ENCODE data around the gene S1PR5. TPM values are rescaled to one million over a fixed set of nuclear protein-coding genes. Genes with fewer than 3 reads are reported as not detected.

The S1PR5 gene
- total RNA-seq, 4 donors from 2014 or later, result not detected

- no peak for DNase-seq (ENCODE audit: extremely low spot score)
- Histone ChIP-seq H3K27me3 (peaks cover 0 to 46% (median 20%) of the 10 kb centered on the region in 4 donors), H3K4me3 (no peak overlapping the region), H3K9me3 (no peaks in the 10 kb centered on the region), H3K36me3 (no peaks in the 10 kb centered on the region), H3K27ac (replicated peaks in 1 of 4) (no peak overlapping the region), H3K4me1 (peaks cover 7 to 9% (median 8%) of the 10 kb centered on the region in 4 donors)
- TF ChIP-seq POLR2AphosphoS5 (IDR thresholded peaks at IDR 0.05), result no peak
- TF ChIP-seq EP300 (IDR thresholded peaks at IDR 0.05), result no peak
- no peak for TF ChIP-seq CTCF (IDR thresholded peaks at IDR 0.05)
- TF ChIP-seq POLR2A (IDR thresholded peaks at IDR 0.05; ENCODE audit: low read depth), result no peak
- WGBS, result 78% methylated on average over 3 of the region's 3 CpGs
- intact Hi-C loops (cut with DNase I), result no loop called here
These were observed 5.9 kb upstream of the S1PR5 start for GRCh38 chr19:10523135-10523636.

GRCh38 chr19:10521461-10522171, 4.4 kb upstream of the S1PR5 start:
- 85% methylated on average over 9 of the region's 13 CpGs for WGBS

GRCh38 chr19:10520652-10521318, 3.5 kb upstream of the S1PR5 start:
- peaks cover 3 to 70% (median 36%) of the 10 kb centered on the region in 4 donors for H3K27me3 ChIP-seq

More at GRCh38 chr19:10521461-10522171, 4.4 kb upstream of the S1PR5 start:
- H3K27ac ChIP-seq (replicated peaks in 1 of 4), result no peak overlapping the region
- peaks cover 20 to 24% (median 22%) of the 10 kb centered on the region in 4 donors for H3K4me1 ChIP-seq
- no peak overlapping the region for H3K4me3 ChIP-seq
- H3K36me3 ChIP-seq, result no peaks in the 10 kb centered on the region
- no peaks in the 10 kb centered on the region for H3K9me3 ChIP-seq
- TF ChIP-seq CTCF (IDR thresholded peaks at IDR 0.05) (no peak), POLR2A (IDR thresholded peaks at IDR 0.05; ENCODE audit: low read depth) (no peak), POLR2AphosphoS5 (IDR thresholded peaks at IDR 0.05) (no peak), EP300 (IDR thresholded peaks at IDR 0.05) (no peak)
- peaks cover 3 to 61% (median 30%) of the 10 kb centered on the region in 4 donors for H3K27me3 ChIP-seq
- intact Hi-C loops (cut with DNase I), result no loop called here
- no peak for DNase-seq (ENCODE audit: extremely low spot score)

GRCh38 chr19:10519421-10519820, 2.2 kb upstream of the S1PR5 start:
- no peak for TF ChIP-seq POLR2A (IDR thresholded peaks at IDR 0.05; ENCODE audit: low read depth)
- no peak for TF ChIP-seq EP300 (IDR thresholded peaks at IDR 0.05)
- no peak for TF ChIP-seq CTCF (IDR thresholded peaks at IDR 0.05)
- no peak for TF ChIP-seq POLR2AphosphoS5 (IDR thresholded peaks at IDR 0.05)
- no peak for DNase-seq (ENCODE audit: extremely low spot score)
- Histone ChIP-seq H3K4me1 (peaks cover 20 to 26% (median 26%) of the 10 kb centered on the region in 4 donors), H3K27me3 (peaks cover 3 to 83% (median 49%) of the 10 kb centered on the region in 4 donors), H3K27ac (replicated peaks in 1 of 4) (no peak overlapping the region), H3K9me3 (no peaks in the 10 kb centered on the region), H3K4me3 (no peak overlapping the region), H3K36me3 (no peaks in the 10 kb centered on the region)
- intact Hi-C loops (cut with DNase I), result no loop called here
- WGBS, result 63% methylated on average over 7 of the region's 7 CpGs

More at GRCh38 chr19:10520652-10521318, 3.5 kb upstream of the S1PR5 start:
- Histone ChIP-seq H3K4me1 (peaks cover 20 to 24% (median 22%) of the 10 kb centered on the region in 4 donors), H3K27ac (replicated peaks in 1 of 4) (no peak overlapping the region), H3K4me3 (no peak overlapping the region), H3K9me3 (no peaks in the 10 kb centered on the region), H3K36me3 (no peaks in the 10 kb centered on the region)
- intact Hi-C loops (cut with DNase I), result no loop called here
- DNase-seq (ENCODE audit: extremely low spot score), result no peak
- TF ChIP-seq EP300 (IDR thresholded peaks at IDR 0.05) (no peak), POLR2AphosphoS5 (IDR thresholded peaks at IDR 0.05) (no peak), CTCF (IDR thresholded peaks at IDR 0.05) (no peak), POLR2A (IDR thresholded peaks at IDR 0.05; ENCODE audit: low read depth) (no peak)
- 96% methylated on average over 11 of the region's 15 CpGs for WGBS

All from esophagus muscularis mucosa (tissue), 4 donors.